Panc1 (cell line): ENCODE measurements around the gene SDR9C7. TPM values are rescaled to one million over a fixed set of nuclear protein-coding genes. Genes with fewer than 3 reads are reported as not detected.

Experiments
- ATAC-seq: fragments of 200-7000 bp; cut with Tn5 transposase; 2 replicates; pipeline ENCODE4 v1.9.1; 2020; ENCODE audit warnings: mild to moderate bottlenecking, moderate library complexity
- BruUV-seq: library from RNA; stranded (reverse); fragments of 400-500 nt; replicated peaks from 2 replicates; lab custom pipeline; 2021; lab: Mats Ljungman, UMichigan
- CTCF ChIA-PET: fragments of 300-600 bp; sonication (Branson Sonifier 250); formaldehyde crosslinking; loops from one replicate; lab custom pipeline; 2022; ENCODE audit warnings: antibody characterized with exemption; lab: Charles Lee
- POLR2A ChIA-PET: fragments of 300-600 bp; sonication (Branson Sonifier 250); formaldehyde crosslinking; loops from one replicate; lab custom pipeline; 2022; ENCODE audit warnings: antibody characterized with exemption; lab: Charles Lee
- DNase-seq: peaks from one replicate; pipeline ENCODE4 v3.0.0-alpha.2; 2010; ENCODE audit warnings: low read depth, low spot score
- H3K27ac ChIP-seq: 2 replicates; pipeline ENCODE4 v1.5.1; 2011; ENCODE audit warnings: mild to moderate bottlenecking, low read length, inconsistent platforms
- H3K27me3 ChIP-seq: fragments of 200-500 bp; sonication (Bioruptor generic); 2 replicates; pipeline ENCODE4 v1.6.0; 2014; ENCODE audit warnings: low read length, inconsistent platforms; ENCODE audit not compliant: control insufficient read depth, insufficient read depth
- H3K36me3 ChIP-seq: fragments of 200-500 bp; sonication (Bioruptor generic); 2 replicates; pipeline ENCODE4 v1.5.1; 2014; ENCODE audit warnings: inconsistent platforms, mild to moderate bottlenecking, low read length, moderate library complexity; ENCODE audit not compliant: control insufficient read depth, insufficient read depth
- H3K4me1 ChIP-seq: 2 replicates; pipeline ENCODE4 v1.5.1; 2011; ENCODE audit warnings: inconsistent platforms, mild to moderate bottlenecking, low read length, moderate library complexity; ENCODE audit not compliant: control insufficient read depth, insufficient read depth
- H3K4me3 ChIP-seq, 2 experiments: 2 replicates each; pipeline ENCODE4 v1.5.1; 2011 to 2012; ENCODE audit warnings: low read depth in 2 of 2, low read length in 2 of 2, mild to moderate bottlenecking in 2 of 2, inconsistent platforms in 1 of 2, moderate library complexity in 1 of 2
- H3K9me3 ChIP-seq: fragments of 200-500 bp; sonication (Bioruptor generic); 2 replicates; pipeline ENCODE4 v1.5.1; 2014; ENCODE audit warnings: low read depth, mild to moderate bottlenecking, inconsistent platforms, low read length, moderate library complexity; ENCODE audit not compliant: control insufficient read depth, insufficient read depth
- POLR2AphosphoS5 ChIP-seq: IDR thresholded peaks from 2 replicates; pipeline ENCODE4 v1.6.1; 2012; ENCODE audit warnings: mild to moderate bottlenecking, low read depth, low read length, moderate library complexity
- SIN3A ChIP-seq: IDR thresholded peaks from 2 replicates; pipeline ENCODE4 v1.6.1; 2012; ENCODE audit warnings: low read depth, mild to moderate bottlenecking, low read length, moderate library complexity, borderline replicate concordance; ENCODE audit not compliant: insufficient read depth
- TCF7L2 ChIP-seq: IDR thresholded peaks from 2 replicates; pipeline ENCODE4 v1.6.1; 2011; ENCODE audit warnings: mild to moderate bottlenecking, low read depth, low read length, inconsistent platforms
- in situ Hi-C: cut with HindIII; loops from 2 replicates; pipeline ENCODE4 v1.10.0; 2016; ENCODE audit warnings: low sequenced_read_pairs, low pct_unique_long_range_greater_than_20kb
- intact Hi-C: fragments of 100-400 bp; cut with micrococcal nuclease; formaldehyde crosslinking; loops from one replicate; pipeline ENCODE4 v1.10.0; 2022; ENCODE audit not compliant: unreplicated experiment
- total RNA-seq: library from RNA; stranded (reverse); gene quantifications from one replicate; pipeline ENCODE4 v1.2.1, GENCODE V29; 2021; ENCODE audit not compliant: unreplicated experiment
- TF ChIP-seq, protein P1 (sequence below), 2 experiments: IDR thresholded peaks; 2 replicates each; pipeline ENCODE4 v1.6.1; 2011 to 2012; ENCODE audit warnings: low read depth in 2 of 2, control low read depth in 1 of 2, low read length in 1 of 2, mild to moderate bottlenecking in 1 of 2, moderate library complexity in 1 of 2; ENCODE audit not compliant: insufficient read depth in 1 of 2
- TF ChIP-seq, protein P2 (sequence below): fragments of 450-650 bp; IDR thresholded peaks from 2 replicates; pipeline ENCODE4 v1.5.1; 2017; ENCODE audit warnings: mild to moderate bottlenecking

Gene SDR9C7
- total RNA-seq, 1 experiment from 2014 or later = not detected

DNA sequence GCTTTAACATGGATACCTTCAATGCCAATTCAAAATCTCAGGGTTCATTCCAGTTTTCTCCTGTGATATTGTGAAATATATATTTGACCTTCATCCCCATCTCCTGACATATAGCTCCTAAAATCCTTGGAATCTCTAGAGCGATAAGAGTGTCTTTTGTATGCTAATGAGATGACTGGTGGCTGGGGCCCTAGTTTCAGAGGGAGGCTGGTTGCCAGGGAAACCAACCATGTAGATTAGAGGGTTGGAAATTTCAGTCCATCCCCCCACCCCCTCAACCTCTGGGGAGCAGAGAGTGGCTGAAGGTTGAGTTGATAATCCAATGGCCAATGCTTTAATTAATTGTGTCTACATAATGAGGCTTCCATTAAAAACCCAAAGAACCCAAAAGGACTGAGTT is 59.4 kb downstream of the SDR9C7 start:
- ChIA-PET CTCF (interaction anchor here (0.6 kb wide), 1 partner anchor 15 kb away, joined by 6 read pairs; no protein-coding TSS in a partner anchor), POLR2A (no interaction called here)
- Histone ChIP-seq H3K27ac (no peak overlapping the region), H3K27me3 (peaks cover 15% of the 10 kb centered on the region), H3K36me3 (no peaks in the 10 kb centered on the region), H3K9me3 (no peaks in the 10 kb centered on the region), H3K4me3 (no peak overlapping the region), H3K4me1 (no peaks in the 10 kb centered on the region)
- intact Hi-C loops (no loop called here), in situ Hi-C loops (no loop called here)
- BruUV-seq = no TSS peak
- DNase-seq (no peak), ATAC-seq (no peak)
- no peak for TF ChIP-seq SIN3A
- TF ChIP-seq POLR2AphosphoS5 = no peak
- TF ChIP-seq, protein P1, sequence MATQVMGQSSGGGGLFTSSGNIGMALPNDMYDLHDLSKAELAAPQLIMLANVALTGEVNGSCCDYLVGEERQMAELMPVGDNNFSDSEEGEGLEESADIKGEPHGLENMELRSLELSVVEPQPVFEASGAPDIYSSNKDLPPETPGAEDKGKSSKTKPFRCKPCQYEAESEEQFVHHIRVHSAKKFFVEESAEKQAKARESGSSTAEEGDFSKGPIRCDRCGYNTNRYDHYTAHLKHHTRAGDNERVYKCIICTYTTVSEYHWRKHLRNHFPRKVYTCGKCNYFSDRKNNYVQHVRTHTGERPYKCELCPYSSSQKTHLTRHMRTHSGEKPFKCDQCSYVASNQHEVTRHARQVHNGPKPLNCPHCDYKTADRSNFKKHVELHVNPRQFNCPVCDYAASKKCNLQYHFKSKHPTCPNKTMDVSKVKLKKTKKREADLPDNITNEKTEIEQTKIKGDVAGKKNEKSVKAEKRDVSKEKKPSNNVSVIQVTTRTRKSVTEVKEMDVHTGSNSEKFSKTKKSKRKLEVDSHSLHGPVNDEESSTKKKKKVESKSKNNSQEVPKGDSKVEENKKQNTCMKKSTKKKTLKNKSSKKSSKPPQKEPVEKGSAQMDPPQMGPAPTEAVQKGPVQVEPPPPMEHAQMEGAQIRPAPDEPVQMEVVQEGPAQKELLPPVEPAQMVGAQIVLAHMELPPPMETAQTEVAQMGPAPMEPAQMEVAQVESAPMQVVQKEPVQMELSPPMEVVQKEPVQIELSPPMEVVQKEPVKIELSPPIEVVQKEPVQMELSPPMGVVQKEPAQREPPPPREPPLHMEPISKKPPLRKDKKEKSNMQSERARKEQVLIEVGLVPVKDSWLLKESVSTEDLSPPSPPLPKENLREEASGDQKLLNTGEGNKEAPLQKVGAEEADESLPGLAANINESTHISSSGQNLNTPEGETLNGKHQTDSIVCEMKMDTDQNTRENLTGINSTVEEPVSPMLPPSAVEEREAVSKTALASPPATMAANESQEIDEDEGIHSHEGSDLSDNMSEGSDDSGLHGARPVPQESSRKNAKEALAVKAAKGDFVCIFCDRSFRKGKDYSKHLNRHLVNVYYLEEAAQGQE (IDR thresholded peaks at IDR 0.05; ENCODE audit: insufficient read depth in 1 of 2, low read depth in 2 of 2, low read length in 1 of 2) = no peak
- TF ChIP-seq, protein P2, sequence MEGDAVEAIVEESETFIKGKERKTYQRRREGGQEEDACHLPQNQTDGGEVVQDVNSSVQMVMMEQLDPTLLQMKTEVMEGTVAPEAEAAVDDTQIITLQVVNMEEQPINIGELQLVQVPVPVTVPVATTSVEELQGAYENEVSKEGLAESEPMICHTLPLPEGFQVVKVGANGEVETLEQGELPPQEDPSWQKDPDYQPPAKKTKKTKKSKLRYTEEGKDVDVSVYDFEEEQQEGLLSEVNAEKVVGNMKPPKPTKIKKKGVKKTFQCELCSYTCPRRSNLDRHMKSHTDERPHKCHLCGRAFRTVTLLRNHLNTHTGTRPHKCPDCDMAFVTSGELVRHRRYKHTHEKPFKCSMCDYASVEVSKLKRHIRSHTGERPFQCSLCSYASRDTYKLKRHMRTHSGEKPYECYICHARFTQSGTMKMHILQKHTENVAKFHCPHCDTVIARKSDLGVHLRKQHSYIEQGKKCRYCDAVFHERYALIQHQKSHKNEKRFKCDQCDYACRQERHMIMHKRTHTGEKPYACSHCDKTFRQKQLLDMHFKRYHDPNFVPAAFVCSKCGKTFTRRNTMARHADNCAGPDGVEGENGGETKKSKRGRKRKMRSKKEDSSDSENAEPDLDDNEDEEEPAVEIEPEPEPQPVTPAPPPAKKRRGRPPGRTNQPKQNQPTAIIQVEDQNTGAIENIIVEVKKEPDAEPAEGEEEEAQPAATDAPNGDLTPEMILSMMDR = no peak
- no peak for TF ChIP-seq TCF7L2

DNA sequence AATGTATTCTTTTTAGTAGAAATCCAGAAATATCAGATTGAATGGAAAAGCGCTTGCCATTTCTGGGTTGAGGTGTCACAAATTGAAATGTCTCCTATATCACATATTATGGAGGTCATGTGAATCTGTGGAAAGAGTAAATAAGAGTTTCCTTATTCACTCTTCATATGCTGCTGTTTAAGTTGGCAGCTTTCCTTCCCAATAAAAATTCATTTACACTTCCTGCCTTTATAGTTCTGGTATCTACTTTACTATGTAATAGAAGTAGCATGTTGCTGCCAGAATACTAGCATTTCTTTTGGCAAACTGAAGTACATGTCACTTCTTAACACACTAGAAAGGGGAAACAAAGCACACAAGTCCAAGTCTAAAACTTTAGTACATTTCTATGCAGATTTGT is 60.8 kb downstream of the SDR9C7 start:
- in situ Hi-C loops (no loop called here), intact Hi-C loops (no loop called here)
- POLR2A ChIA-PET = no interaction called here
- no TSS peak for BruUV-seq
- Histone ChIP-seq H3K27me3 (peaks cover 15% of the 10 kb centered on the region), H3K4me3 (no peak overlapping the region), H3K4me1 (no peaks in the 10 kb centered on the region), H3K36me3 (no peaks in the 10 kb centered on the region), H3K9me3 (no peaks in the 10 kb centered on the region), H3K27ac (no peak overlapping the region)
- DNase-seq = no peak
- CTCF ChIA-PET = no interaction called here
- no peak for ATAC-seq
- TF ChIP-seq SIN3A = no peak
- no peak for TF ChIP-seq TCF7L2
- TF ChIP-seq, protein P2 = no peak
- TF ChIP-seq, protein P1 (IDR thresholded peaks at IDR 0.05; ENCODE audit: insufficient read depth in 1 of 2, low read depth in 2 of 2, low read length in 1 of 2) = no peak
- TF ChIP-seq POLR2AphosphoS5 = no peak

Other genes starting within 250 kb of the SDR9C7 start
- gene PTGES3, start 246.1 kb downstream of the SDR9C7 start, total RNA-seq = 339 TPM
- 716 TPM for gene NACA, start 209.1 kb downstream of the SDR9C7 start, total RNA-seq
- 25.0 TPM for gene PRIM1, start 182.1 kb downstream of the SDR9C7 start, total RNA-seq
- gene HSD17B6, start 171.1 kb downstream of the SDR9C7 start, total RNA-seq = 1.7 TPM
- gene RDH16, start 23.2 kb upstream of the SDR9C7 start, total RNA-seq = 0.08 TPM
- 5.8 TPM for gene ZBTB39, start 72.1 kb upstream of the SDR9C7 start, total RNA-seq
- gene TAC3, start 82.1 kb upstream of the SDR9C7 start, total RNA-seq = not detected
- not detected for gene MYO1A, start 115.7 kb upstream of the SDR9C7 start, total RNA-seq
- 46.9 TPM for gene NEMP1, start 144.4 kb upstream of the SDR9C7 start, total RNA-seq
- gene NAB2, start 154.7 kb upstream of the SDR9C7 start, total RNA-seq = 13.9 TPM
- 52.3 TPM for gene STAT6, start 177.0 kb upstream of the SDR9C7 start, total RNA-seq
- 9.0 TPM for gene LRP1, start 194.1 kb upstream of the SDR9C7 start, total RNA-seq
- gene LRP1-AS, start 213.2 kb upstream of the SDR9C7 start, total RNA-seq = not detected